ENCODE measurements around the gene WDR1. TPM values are rescaled to one million over a fixed set of nuclear protein-coding genes. Genes with fewer than 3 reads are reported as not detected.

The WDR1 gene
- total and polyA plus RNA-seq, 2 donors (not counting 3 experiments of a cell fraction or from before 2014, with no cell fraction given) = 590 to 660 TPM

GRCh38 chr4:10120943-10121567, 4.5 kb upstream of the WDR1 start:
- Histone ChIP-seq H4K20me1 (replicated peaks; ENCODE audit: control insufficient read depth, extremely low read depth, insufficient read depth, low read length) (no peaks in the 10 kb centered on the region), H3K27ac (ENCODE audit: insufficient read depth, low read depth, low read length) (no peak overlapping the region), H2AFZ (ENCODE audit: low read depth, low read length) (no peak overlapping the region), H3K4me3 (replicated peaks in 1 of 3; ENCODE audit: insufficient read depth in 1 of 3, low read depth in 1 of 3, low read length in 3 of 3) (no peak overlapping the region), H3K79me2 (ENCODE audit: control insufficient read depth, insufficient read depth, low read length) (peaks cover 3% of the 10 kb centered on the region), H3K36me3 (ENCODE audit: control insufficient read depth in 2 of 2, extremely low read depth in 1 of 2, insufficient read depth in 2 of 2, low read length in 2 of 2) (no peaks in the 10 kb centered on the region), H3K9me3 (replicated peaks; ENCODE audit: control insufficient read depth, insufficient read depth, low read length) (no peaks in the 10 kb centered on the region), H3K9me1 (replicated peaks; ENCODE audit: control insufficient read depth, extremely low read depth, insufficient read depth, low read length) (no peaks in the 10 kb centered on the region), H3K27me3 (ENCODE audit: control insufficient read depth in 2 of 2, insufficient read depth in 2 of 2, low read length in 2 of 2) (no peaks in the 10 kb centered on the region), H3K4me1 (ENCODE audit: control insufficient read depth, extremely low read depth, insufficient read depth, low read length) (peaks cover 32% of the 10 kb centered on the region), H3K4me2 (ENCODE audit: insufficient read depth, low read length) (no peak overlapping the region), H3K9ac (replicated peaks; ENCODE audit: extremely low read depth, insufficient read depth, low read length) (no peak overlapping the region)
- TF ChIP-seq CTCF (IDR thresholded peaks at IDR 0.05; ENCODE audit: extremely low read depth in 1 of 2, insufficient read depth in 1 of 2, low read depth in 1 of 2, low read length in 2 of 2) (no peak), JUN (IDR thresholded peaks at IDR 0.05; ENCODE audit: borderline replicate concordance, insufficient read depth, insufficient read length, low read depth) (no peak), EZH2 (IDR thresholded peaks at IDR 0.05; ENCODE audit: borderline replicate concordance, low read depth, low read length, severe bottlenecking) (no peak), GATA2 (IDR thresholded peaks at IDR 0.05; ENCODE audit: insufficient read depth, insufficient read length, low read depth, low read length) (no peak), POLR2A (IDR thresholded peaks at IDR 0.05; ENCODE audit: low read depth, low read length) (no peak), FOS (IDR thresholded peaks at IDR 0.05; ENCODE audit: borderline replicate concordance, insufficient read depth, low read length) (no peak), MYC (IDR thresholded peaks at IDR 0.05; ENCODE audit: low read depth, low read length) (no peak), POLR2AphosphoS5 (IDR thresholded peaks at IDR 0.05; ENCODE audit: insufficient read depth, low read depth, low read length) (no peak)
- TF ChIP-seq, protein P1, sequence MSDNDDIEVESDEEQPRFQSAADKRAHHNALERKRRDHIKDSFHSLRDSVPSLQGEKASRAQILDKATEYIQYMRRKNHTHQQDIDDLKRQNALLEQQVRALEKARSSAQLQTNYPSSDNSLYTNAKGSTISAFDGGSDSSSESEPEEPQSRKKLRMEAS (IDR thresholded peaks at IDR 0.05; ENCODE audit: insufficient read depth, insufficient read length) = no peak
- intact Hi-C loops (cut with micrococcal nuclease) (loop anchor here (5.0 kb wide), 2 partner anchors 36 to 536 kb away; no protein-coding TSS in a partner anchor), dilution Hi-C loops (cut with MboI; ENCODE audit: extremely low pct_ligation_motif_present, low sequenced_read_pairs) (no loop called here)
- FAIRE-seq (no peak), DNase-seq (ENCODE audit: low read depth, low spot score) (no peak)
- ChIA-PET POLR2A (interaction anchor here (1.2 kb wide), 1 partner anchor 24 kb away, joined by 3 read pairs; no protein-coding TSS in a partner anchor), CTCF (interaction anchor here (2.4 kb wide), 1 partner anchor 44 kb away, joined by 9 read pairs; no protein-coding TSS in a partner anchor)
- no TSS peak for BruUV-seq (replicated peaks)
